Progenitor cell of endocrine pancreas (in vitro differentiated cells): ENCODE measurements around the gene NISCH. TPM values are rescaled to one million over a fixed set of nuclear protein-coding genes. Genes with fewer than 3 reads are reported as not detected.

Experiments
- DNase-seq: peaks from one replicate; pipeline ENCODE4 v3.0.0; 2021; ENCODE audit warnings: low spot score; ENCODE audit not compliant: unreplicated experiment
- H3K27ac Mint-ChIP-seq: 2 replicates; pipeline ENCODE4 v1.8.0; 2021; ENCODE audit warnings: mild to moderate bottlenecking, moderate library complexity, mixed read lengths
- H3K27me3 Mint-ChIP-seq: 2 replicates; pipeline ENCODE4 v1.8.0; 2021; ENCODE audit warnings: mixed read lengths
- H3K36me3 Mint-ChIP-seq: 2 replicates; pipeline ENCODE4 v1.8.0; 2022; ENCODE audit warnings: mixed read lengths; ENCODE audit not compliant: insufficient read depth
- H3K4me1 Mint-ChIP-seq: 2 replicates; pipeline ENCODE4 v1.8.0; 2021; ENCODE audit warnings: low read depth, mixed read lengths
- H3K4me3 Mint-ChIP-seq: 2 replicates; pipeline ENCODE4 v1.8.0; 2021; ENCODE audit warnings: low read depth, mild to moderate bottlenecking, moderate library complexity, mixed read lengths
- H3K9me3 Mint-ChIP-seq: 2 replicates; pipeline ENCODE4 v1.8.0; 2021; ENCODE audit warnings: low read depth, mixed read lengths
- CTCF ChIP-seq: fragments of 200-600 bp; sonication (generic); IDR thresholded peaks from one replicate; pipeline ENCODE4 v1.5.0; 2021; ENCODE audit warnings: antibody characterized with exemption, mild to moderate bottlenecking; ENCODE audit not compliant: unreplicated experiment
- total RNA-seq: library from RNA; stranded (reverse); gene quantifications from 2 replicates; pipeline ENCODE4 v1.2.1, GENCODE V29; 2021

The NISCH gene
- total RNA-seq, 1 donor from 2014 or later: 214 TPM

DNA sequence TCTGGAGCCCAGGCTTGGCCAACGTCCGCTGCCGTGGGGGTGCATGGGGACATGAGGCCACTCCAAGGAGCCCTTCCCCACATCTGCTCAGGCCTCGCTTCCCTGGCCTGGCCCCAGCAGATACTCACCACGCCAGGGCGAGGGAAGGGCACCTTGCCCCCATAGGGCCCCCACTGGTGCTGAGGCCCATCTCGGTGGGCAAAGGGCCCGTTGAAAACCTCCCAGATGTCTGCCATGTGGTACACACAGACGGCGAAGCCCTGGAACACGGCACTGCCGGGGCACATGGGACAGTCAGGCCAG is 15.2 kb upstream of the NISCH start:
- H3K4me1 Mint-ChIP-seq: peaks cover 2% of the 10 kb centered on the region
- H3K4me3 Mint-ChIP-seq: no peak overlapping the region
- no peaks in the 10 kb centered on the region for H3K27me3 Mint-ChIP-seq

DNA sequence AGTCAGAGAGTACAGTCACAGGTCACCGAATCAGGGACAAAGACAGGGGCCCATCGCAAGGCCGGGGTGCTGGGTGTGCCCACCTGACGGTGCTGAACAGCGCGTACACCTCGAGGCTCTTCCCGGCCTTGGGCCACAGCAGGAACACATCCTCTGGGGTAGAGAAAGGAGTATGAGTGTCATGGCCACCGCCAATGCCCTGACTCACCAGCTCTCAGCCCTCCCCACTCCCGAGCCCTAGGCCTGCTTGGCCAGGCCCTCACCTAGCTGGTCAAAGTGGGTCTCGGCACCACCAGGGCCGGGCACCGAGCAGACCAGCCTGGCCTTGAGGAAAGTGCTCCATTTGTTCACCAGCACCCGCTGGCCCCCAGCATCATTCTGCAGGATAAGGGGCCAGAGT is 14.7 kb upstream of the NISCH start:
- no peaks in the 10 kb centered on the region for H3K27me3 Mint-ChIP-seq
- no peaks in the 10 kb centered on the region for H3K9me3 Mint-ChIP-seq
- DNase-seq: no peak
- peaks cover 2% of the 10 kb centered on the region for H3K4me1 Mint-ChIP-seq
- H3K36me3 Mint-ChIP-seq: no peaks in the 10 kb centered on the region
- TF ChIP-seq CTCF: no peak
- no peak overlapping the region for H3K27ac Mint-ChIP-seq
- H3K4me3 Mint-ChIP-seq: no peak overlapping the region

More for the DNA sequence above, 15.2 kb upstream of the NISCH start:
- no peak for TF ChIP-seq CTCF
- no peaks in the 10 kb centered on the region for H3K9me3 Mint-ChIP-seq
- no peaks in the 10 kb centered on the region for H3K36me3 Mint-ChIP-seq
- H3K27ac Mint-ChIP-seq: no peak overlapping the region
- DNase-seq: no peak

GRCh38 chr3:52441091-52441771 is 14.2 kb upstream of the NISCH start:
- Mint-ChIP-seq H3K27me3 (no peaks in the 10 kb centered on the region), H3K36me3 (no peaks in the 10 kb centered on the region), H3K9me3 (no peaks in the 10 kb centered on the region), H3K27ac (no peak overlapping the region), H3K4me1 (peaks cover 2% of the 10 kb centered on the region), H3K4me3 (no peak overlapping the region)
- TF ChIP-seq CTCF: no peak
- no peak for DNase-seq

GRCh38 chr3:52441772-52442332 is 13.6 kb upstream of the NISCH start:
- no peak for DNase-seq
- no peak overlapping the region for H3K27ac Mint-ChIP-seq
- no peak for TF ChIP-seq CTCF

GRCh38 chr3:52442409-52443267 is 12.8 kb upstream of the NISCH start:
- no peak for TF ChIP-seq CTCF
- H3K4me1 Mint-ChIP-seq: peaks cover 3% of the 10 kb centered on the region
- no peak overlapping the region for H3K27ac Mint-ChIP-seq
- H3K4me3 Mint-ChIP-seq: no peak overlapping the region
- peaks cover 5% of the 10 kb centered on the region for H3K27me3 Mint-ChIP-seq
- H3K36me3 Mint-ChIP-seq: no peaks in the 10 kb centered on the region
- H3K9me3 Mint-ChIP-seq: no peaks in the 10 kb centered on the region
- no peak for DNase-seq

More at GRCh38 chr3:52441772-52442332, 13.6 kb upstream of the NISCH start:
- Mint-ChIP-seq H3K36me3 (no peaks in the 10 kb centered on the region), H3K4me3 (no peak overlapping the region), H3K9me3 (no peaks in the 10 kb centered on the region), H3K27me3 (peaks cover under 1% of the 10 kb centered on the region), H3K4me1 (peaks cover 2% of the 10 kb centered on the region)
